ENCODE measurements around the gene HBG1.

GRCh38 chr11:5250543-5251204 is 1.0 kb upstream of the HBG1 start:
- TF ChIP-seq POLR2A (IDR thresholded peaks at IDR 0.05; ENCODE audit: low read length) = peak; percentile 35
- TF ChIP-seq GATA1 (IDR thresholded peaks at IDR 0.05; ENCODE audit: low read depth, low read length) = no peak
